CD4-positive, CD25-positive, alpha-beta regulatory T cell (primary cell): ENCODE results near the gene ARSA. TPM values are rescaled to one million over a fixed set of nuclear protein-coding genes. Genes with fewer than 3 reads are reported as not detected.
"Not testable (repeated sequence)": the region's sequence is repeated elsewhere in the genome, so short reads cannot be mapped to it uniquely, and the experiment has no call there.

Experiments
- ATAC-seq, 2 donors: fragments of 150-1000 bp; cut with Tn5 transposase; one replicate each; pipeline ENCODE4 v1.10.0; 2021; ENCODE audit warnings: low read depth in 2 of 2, moderate number of reproducible peaks in 2 of 2, moderate library complexity in 1 of 2
- DNase-seq, 3 donors: peaks; one replicate each; pipeline versions ENCODE4 v3.0.0 to v3.0.0-alpha.2; 2012 to 2022; ENCODE audit warnings: mixed read lengths in 1 of 3
- H3K27ac ChIP-seq: one replicate; pipeline ENCODE4 v1.7.0; 2013; ENCODE audit warnings: mild to moderate bottlenecking, low read length; ENCODE audit not compliant: insufficient read depth, poor library complexity, severe bottlenecking
- H3K27me3 ChIP-seq: one replicate; pipeline ENCODE4 v1.7.0; 2013; ENCODE audit warnings: low read length; ENCODE audit not compliant: control insufficient read depth, insufficient read depth
- H3K36me3 ChIP-seq: one replicate; pipeline ENCODE4 v1.7.0; 2013; ENCODE audit warnings: mild to moderate bottlenecking, low read length, moderate library complexity; ENCODE audit not compliant: control insufficient read depth, insufficient read depth
- H3K4me1 ChIP-seq: 2 replicates; pipeline ENCODE4 v1.7.0; 2013; ENCODE audit warnings: mild to moderate bottlenecking, low read length; ENCODE audit not compliant: insufficient read depth, control insufficient read depth, poor library complexity, severe bottlenecking
- H3K4me3 ChIP-seq: one replicate; pipeline ENCODE4 v1.7.0; 2013; ENCODE audit warnings: low read depth, mild to moderate bottlenecking, low read length, moderate library complexity
- H3K9me3 ChIP-seq, 2 experiments: 1 replicate in 1 of 2; 2 replicates in 1 of 2; pipeline ENCODE4 v1.7.0; 2013; ENCODE audit warnings: low read length in 2 of 2, mild to moderate bottlenecking in 1 of 2, moderate library complexity in 1 of 2; ENCODE audit not compliant: control insufficient read depth in 2 of 2
- H3K27ac Mint-ChIP-seq, 3 donors: one replicate each; pipeline ENCODE4 v1.8.0; 2020 to 2022; ENCODE audit warnings: mild to moderate bottlenecking in 3 of 3, mixed read lengths in 3 of 3, moderate library complexity in 2 of 3
- H3K27me3 Mint-ChIP-seq: one replicate; pipeline ENCODE4 v1.8.0; 2022; ENCODE audit warnings: mild to moderate bottlenecking, mixed read lengths
- H3K36me3 Mint-ChIP-seq: one replicate; pipeline ENCODE4 v1.8.0; 2020; ENCODE audit warnings: mixed read lengths
- H3K4me1 Mint-ChIP-seq, 4 donors: one replicate each; pipeline ENCODE4 v1.8.0; 2020 to 2022; ENCODE audit warnings: mixed read lengths in 4 of 4, mild to moderate bottlenecking in 1 of 4
- H3K4me3 Mint-ChIP-seq, 4 donors: one replicate each; pipeline ENCODE4 v1.8.0; 2020 to 2022; ENCODE audit warnings: mild to moderate bottlenecking in 4 of 4, mixed read lengths in 4 of 4, moderate library complexity in 3 of 4
- H3K9me3 Mint-ChIP-seq, 7 donors: one replicate each; pipeline ENCODE4 v1.8.0; 2020 to 2022; ENCODE audit warnings: mixed read lengths in 7 of 7, mild to moderate bottlenecking in 3 of 7, moderate library complexity in 2 of 7
- polyA plus RNA-seq, 4 donors: library from polyadenylated mRNA; unstranded; fragments of 300-500 nt; fragmentation: Illumina TruSeq; gene quantifications; one replicate each; pipeline ENCODE4 v1.2.3, GENCODE V29; 2021
- total RNA-seq: library from RNA; stranded (reverse); gene quantifications from one replicate; pipeline ENCODE4 v1.2.3, GENCODE V29; 2022

Gene ARSA
- total and polyA plus RNA-seq, 5 donors from 2014 or later = 8.0 to 81.3 (median 10.7) TPM

DNA sequence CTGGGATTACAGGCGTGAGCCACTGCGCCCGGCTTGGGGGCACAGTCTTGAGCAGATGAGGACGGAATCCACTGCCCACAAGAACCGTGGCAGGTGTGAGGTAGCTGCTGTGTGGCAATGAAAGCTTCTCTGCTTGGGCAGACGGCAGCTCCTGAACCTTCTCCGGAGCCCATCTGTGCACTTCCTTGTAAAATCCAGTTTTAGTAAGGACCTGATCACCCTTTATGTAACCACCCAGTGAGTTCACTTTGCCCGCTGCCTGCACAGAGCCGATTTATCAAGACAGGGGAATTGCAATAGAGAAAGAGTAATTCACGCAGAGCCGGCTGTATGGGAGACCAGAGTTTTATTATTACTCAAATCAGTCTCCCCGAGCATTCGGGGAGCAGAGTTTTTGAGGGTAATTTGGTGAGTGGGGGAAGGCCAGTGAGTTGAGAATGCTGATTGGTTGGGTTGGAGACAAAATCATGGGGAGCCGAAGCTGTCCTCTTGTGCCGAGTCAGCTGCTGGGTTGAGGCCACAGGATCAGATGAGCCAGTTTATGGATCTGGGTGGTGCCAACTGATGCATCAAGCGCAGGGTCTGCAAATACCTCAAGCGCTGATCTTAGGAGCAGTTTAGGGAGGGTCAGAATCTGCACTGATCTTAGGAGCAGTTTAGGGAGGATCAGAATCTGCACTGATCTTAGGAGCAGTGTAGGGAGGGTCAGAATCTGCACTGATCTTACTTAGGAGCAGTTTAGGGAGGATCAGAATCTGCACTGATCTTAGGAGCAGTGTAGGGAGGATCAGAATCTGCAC lies 15.3 kb upstream of the ARSA start:
- not testable (repeated sequence) for H3K36me3 ChIP-seq, H3K4me1 Mint-ChIP-seq, H3K9me3 Mint-ChIP-seq, H3K4me3 ChIP-seq, DNase-seq, H3K27ac ChIP-seq, H3K9me3 ChIP-seq, H3K36me3 Mint-ChIP-seq, ATAC-seq, H3K27ac Mint-ChIP-seq, H3K4me3 Mint-ChIP-seq, H3K4me1 ChIP-seq
- H3K27me3 ChIP-seq = peaks cover 12% of the 10 kb centered on the region
- peaks cover 28% of the 10 kb centered on the region for H3K27me3 Mint-ChIP-seq

DNA sequence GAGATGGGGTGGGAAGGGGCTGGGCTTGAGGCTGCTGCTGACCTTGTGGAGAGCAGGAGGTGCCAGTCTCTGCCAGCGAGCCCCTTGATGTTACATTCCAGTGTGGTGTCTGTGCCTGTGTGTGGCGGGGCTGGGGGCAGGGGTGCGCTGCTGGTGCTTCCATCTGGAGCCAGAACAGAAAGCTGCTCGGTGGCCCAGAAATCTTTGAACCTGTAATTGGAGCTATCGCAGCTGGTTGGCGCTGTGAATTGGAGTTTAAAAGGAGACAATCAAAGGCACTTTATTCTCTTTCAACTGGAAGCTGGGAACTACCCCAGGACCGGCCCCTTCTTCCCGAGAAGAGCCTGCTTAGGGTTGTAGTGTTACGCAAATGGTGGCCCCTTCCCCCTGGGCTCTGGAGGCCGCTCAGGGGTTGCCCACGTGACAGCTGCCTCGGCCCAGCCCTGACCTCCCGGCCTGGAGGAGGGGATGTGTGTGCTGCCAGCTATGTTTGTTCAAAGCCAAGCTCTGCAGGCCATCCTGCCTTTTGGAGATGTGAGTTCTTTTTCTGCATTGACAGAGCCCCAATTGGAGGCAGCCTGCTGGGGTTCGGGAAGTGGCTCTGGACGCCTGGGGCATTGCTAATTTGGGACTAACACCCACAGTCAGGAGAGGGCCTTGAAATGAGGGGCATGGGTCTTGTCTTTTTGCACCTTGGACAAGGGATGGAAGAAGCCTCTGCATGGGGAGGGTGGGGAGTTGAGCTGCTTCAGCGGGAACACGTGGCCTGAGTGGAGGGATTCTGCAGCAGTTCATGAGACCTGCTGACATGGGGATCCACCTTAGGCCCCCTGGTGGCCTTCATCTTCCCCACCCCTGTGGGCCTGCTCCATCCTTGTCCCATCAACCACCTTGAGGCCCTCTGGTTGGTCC lies 14.0 kb upstream of the ARSA start:
- peaks cover 12% of the 10 kb centered on the region for H3K27me3 ChIP-seq
- DNase-seq (peak in 1 of 3 donors; percentile 20), ATAC-seq (no peak)
- Mint-ChIP-seq H3K9me3 (no peaks in the 10 kb centered on the region), H3K27me3 (peaks cover 28% of the 10 kb centered on the region), H3K4me3 (no peak overlapping the region), H3K36me3 (no peaks in the 10 kb centered on the region), H3K27ac (no peak overlapping the region), H3K4me1 (no peaks in the 10 kb centered on the region)
- H3K4me3 ChIP-seq = no peak overlapping the region
- H3K36me3 ChIP-seq = no peaks in the 10 kb centered on the region
- H3K4me1 ChIP-seq = no peaks in the 10 kb centered on the region
- H3K9me3 ChIP-seq = no peaks in the 10 kb centered on the region
- no peak overlapping the region for H3K27ac ChIP-seq

DNA sequence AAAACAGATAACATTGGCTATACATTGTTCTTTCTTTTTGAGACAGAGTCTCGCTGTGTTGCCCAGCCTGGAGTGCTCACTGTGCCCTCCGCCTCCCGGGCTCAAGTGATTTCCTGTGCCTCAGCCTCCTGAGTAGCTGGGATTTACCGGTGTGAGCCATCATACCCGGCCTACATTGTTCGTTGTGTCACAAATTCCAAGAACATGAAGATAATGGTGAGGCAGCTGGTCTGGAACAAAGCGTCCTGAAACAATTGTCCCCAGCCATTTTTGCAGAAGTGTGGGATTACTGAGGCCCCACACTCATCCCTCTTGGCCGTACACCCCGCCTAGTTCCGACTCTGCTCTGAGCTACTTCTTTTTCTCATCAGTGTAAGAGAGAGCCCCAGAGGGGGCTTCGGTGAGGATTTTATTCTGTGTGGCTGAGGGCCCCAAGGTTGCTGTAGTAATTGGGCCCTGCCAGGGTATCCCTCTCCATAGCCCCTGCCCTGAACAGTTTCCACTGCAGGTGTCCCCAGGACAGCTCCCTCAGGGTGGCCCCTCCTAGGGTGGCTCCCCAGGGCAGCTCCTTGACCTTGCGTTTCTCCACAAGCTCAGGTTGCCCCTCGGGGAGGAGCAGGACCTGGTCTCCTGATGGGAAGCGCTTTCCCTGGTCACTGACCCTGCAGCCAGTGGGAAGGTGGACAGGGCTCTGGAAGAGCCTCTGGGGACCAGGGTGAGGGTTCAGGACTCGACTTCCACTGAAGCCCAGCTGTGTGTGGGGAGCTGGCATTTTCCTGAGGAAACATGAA lies 13.1 kb upstream of the ARSA start:
- Mint-ChIP-seq H3K4me1 (no peaks in the 10 kb centered on the region), H3K9me3 (no peaks in the 10 kb centered on the region), H3K27ac (no peak overlapping the region), H3K4me3 (no peak overlapping the region), H3K36me3 (no peaks in the 10 kb centered on the region), H3K27me3 (peaks cover 28% of the 10 kb centered on the region)
- ATAC-seq = no peak
- Histone ChIP-seq H3K27ac (no peak overlapping the region), H3K27me3 (peaks cover 12% of the 10 kb centered on the region), H3K9me3 (no peaks in the 10 kb centered on the region), H3K36me3 (no peaks in the 10 kb centered on the region), H3K4me1 (no peaks in the 10 kb centered on the region), H3K4me3 (no peak overlapping the region)
- DNase-seq = no peak

DNA sequence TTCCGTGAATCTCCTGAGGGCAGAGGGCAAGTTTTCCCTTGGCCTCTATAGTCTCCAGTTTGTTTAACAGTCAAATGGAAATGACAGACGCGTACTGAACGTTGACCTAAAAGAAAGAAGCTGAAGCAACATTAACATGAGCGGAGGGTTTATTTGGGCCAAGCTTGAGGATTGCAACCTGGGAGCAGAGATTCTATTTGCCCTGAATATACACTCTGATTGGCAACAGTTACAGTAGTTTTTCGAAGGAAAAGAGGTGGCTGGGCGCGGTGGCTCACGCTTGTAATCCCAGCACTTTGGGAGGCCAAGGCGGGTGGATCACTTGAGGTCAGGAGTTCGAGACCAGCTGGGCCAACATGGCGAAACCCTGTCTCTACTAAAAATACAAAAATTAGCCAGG lies 12.3 kb upstream of the ARSA start:
- H3K36me3 Mint-ChIP-seq = not testable (repeated sequence)
- peaks cover 27% of the 10 kb centered on the region for H3K27me3 Mint-ChIP-seq

DNA sequence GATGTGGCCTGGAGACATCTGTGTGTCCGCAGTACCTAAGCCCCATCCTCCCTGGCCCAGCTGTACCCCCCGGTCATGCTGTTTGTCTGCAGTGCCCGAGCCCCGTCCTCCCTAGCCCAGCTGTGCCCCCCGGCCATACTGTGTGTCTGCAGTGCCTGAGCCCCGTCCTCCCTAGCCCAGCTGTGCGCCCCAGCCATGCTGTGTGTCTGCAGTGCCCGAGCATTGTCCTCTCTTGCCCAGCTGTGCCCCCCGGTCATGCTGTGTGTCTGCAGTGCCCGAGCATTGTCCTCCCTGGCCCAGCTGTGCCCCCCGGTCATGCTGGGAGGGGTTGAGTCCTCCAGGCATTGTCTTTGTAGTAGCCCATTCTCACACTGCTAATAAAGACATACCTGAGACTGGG lies 7.6 kb upstream of the ARSA start:
- no peaks in the 10 kb centered on the region for H3K36me3 Mint-ChIP-seq
- H3K4me3 ChIP-seq = no peak overlapping the region
- no peak overlapping the region for H3K27ac ChIP-seq
- H3K27me3 ChIP-seq = no peaks in the 10 kb centered on the region
- ATAC-seq (no peak), DNase-seq (no peak)
- H3K27me3 Mint-ChIP-seq = peaks cover 12% of the 10 kb centered on the region
- no peaks in the 10 kb centered on the region for H3K36me3 ChIP-seq
- H3K4me3 Mint-ChIP-seq = peak overlapping the region in 1 of 4 donors; percentile 75
- no peak overlapping the region for H3K27ac Mint-ChIP-seq
- H3K9me3 Mint-ChIP-seq = no peaks in the 10 kb centered on the region
- H3K4me1 Mint-ChIP-seq = peaks cover 0 to 7% (median 0%) of the 10 kb centered on the region in 4 donors
- H3K4me1 ChIP-seq = no peaks in the 10 kb centered on the region
- H3K9me3 ChIP-seq = no peaks in the 10 kb centered on the region

More for the DNA sequence above, 12.3 kb upstream of the ARSA start:
- not testable (repeated sequence) for H3K4me1 ChIP-seq, DNase-seq, H3K9me3 ChIP-seq, H3K4me3 Mint-ChIP-seq, ATAC-seq, H3K4me1 Mint-ChIP-seq, H3K9me3 Mint-ChIP-seq, H3K27ac ChIP-seq, H3K36me3 ChIP-seq, H3K4me3 ChIP-seq, H3K27me3 ChIP-seq
- H3K27ac Mint-ChIP-seq = peak overlapping the region in 1 of 3 donors; percentile 80

- H3K27ac ChIP-seq = no peak overlapping the region
- H3K4me1 Mint-ChIP-seq = peaks cover 0 to 14% (median 8%) of the 10 kb centered on the region in 4 donors
- H3K36me3 ChIP-seq = no peaks in the 10 kb centered on the region
- no peaks in the 10 kb centered on the region for H3K9me3 ChIP-seq
- no peaks in the 10 kb centered on the region for H3K9me3 Mint-ChIP-seq
- DNase-seq = no peak
- ATAC-seq = no peak
- H3K4me3 ChIP-seq = no peak overlapping the region
- H3K27me3 Mint-ChIP-seq = peaks cover 4% of the 10 kb centered on the region
- no peaks in the 10 kb centered on the region for H3K36me3 Mint-ChIP-seq
- H3K4me1 ChIP-seq = peaks cover 3% of the 10 kb centered on the region
- H3K4me3 Mint-ChIP-seq = no peak overlapping the region
- no peak overlapping the region for H3K27ac Mint-ChIP-seq
- no peaks in the 10 kb centered on the region for H3K27me3 ChIP-seq
Measured at GRCh38 chr22:50633771-50634170, 5.8 kb upstream of the ARSA start.

GRCh38 chr22:50633086-50633485 lies 5.1 kb upstream of the ARSA start:
- Histone ChIP-seq H3K4me3 (no peak overlapping the region), H3K27me3 (no peaks in the 10 kb centered on the region), H3K36me3 (no peaks in the 10 kb centered on the region), H3K9me3 (no peaks in the 10 kb centered on the region), H3K27ac (no peak overlapping the region), H3K4me1 (peaks cover 9% of the 10 kb centered on the region)
- H3K27ac Mint-ChIP-seq = no peak overlapping the region
- ATAC-seq = no peak
- H3K36me3 Mint-ChIP-seq = no peaks in the 10 kb centered on the region
- no peaks in the 10 kb centered on the region for H3K27me3 Mint-ChIP-seq
- no peak overlapping the region for H3K4me3 Mint-ChIP-seq
- H3K9me3 Mint-ChIP-seq = peaks cover 0 to 2% (median 0%) of the 10 kb centered on the region in 7 donors
- H3K4me1 Mint-ChIP-seq = peaks cover 0 to 18% (median 14%) of the 10 kb centered on the region in 4 donors
- no peak for DNase-seq
